Stimulated activated CD4-positive, alpha-beta T cell treated with anti-CD3 and anti-CD28 coated beads, Interleukin-15, amount 100 ng/mL, for 24 hours (primary cell): Measurements from ENCODE around the gene ABHD15.

Source experiments
- DNase-seq: peaks from one replicate; pipeline ENCODE4 v3.0.0-alpha.2; 2020

Gene ABHD15

DNA sequence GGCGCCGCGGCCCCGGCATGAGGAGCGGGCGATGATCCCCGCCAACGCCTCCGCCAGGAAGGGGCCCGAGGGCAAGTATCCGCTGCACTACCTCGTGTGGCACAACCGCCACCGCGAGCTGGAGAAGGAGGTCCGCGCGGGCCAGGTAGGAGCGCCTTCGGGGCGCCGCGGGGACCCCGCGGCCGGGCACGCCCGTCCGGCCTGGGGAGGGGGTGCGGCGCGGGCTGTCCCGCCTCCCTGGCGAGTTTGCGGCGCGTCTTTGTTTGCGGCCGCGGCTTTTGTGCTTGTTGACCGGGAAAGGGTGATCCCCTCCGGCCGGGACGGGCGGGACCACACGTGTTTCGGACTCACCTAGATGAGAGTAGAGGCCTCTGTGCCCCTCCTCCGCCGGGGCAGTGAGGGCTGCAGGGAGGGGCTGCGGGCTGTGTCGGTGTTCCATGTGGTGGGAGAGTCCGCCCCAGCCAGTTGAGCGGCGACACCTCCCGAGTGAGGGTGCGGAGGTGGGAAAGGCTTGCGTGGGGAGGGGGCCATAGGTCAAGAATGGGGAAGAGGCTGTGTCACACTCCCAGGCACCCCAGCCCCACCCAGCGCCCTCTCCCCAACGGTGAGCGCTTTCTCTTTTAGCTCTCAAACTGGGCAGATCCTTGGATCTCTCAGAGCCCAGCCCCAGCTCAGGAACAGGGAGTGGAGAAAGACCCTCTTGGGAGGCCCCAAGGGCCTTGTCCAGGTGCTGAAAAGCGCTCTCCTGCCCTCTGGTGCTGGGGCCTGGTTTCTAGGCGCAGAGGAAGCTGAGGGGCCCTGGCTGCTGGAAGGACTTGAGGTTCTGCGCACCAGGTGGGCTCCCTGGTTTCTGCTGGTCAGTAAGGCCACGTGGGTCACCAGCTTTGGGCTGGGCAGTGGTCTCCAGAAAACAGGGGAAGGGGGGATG is 27.0 kb upstream of the ABHD15 start:
- peak; percentile 58 for DNase-seq

- DNase-seq = peak; percentile 77
Observed at GRCh38 chr17:29592850-29593551, 26.2 kb upstream of the ABHD15 start, which contains the start of gene ANKRD13B. Gene ANKRD13B (plus strand): TSS chr17:29593132. CDS start chr17:29593622, 490 bp downstream.

- DNase-seq = peak; percentile 90
Observed at GRCh38 chr17:29591737-29592608, 25.1 kb upstream of the ABHD15 start.

DNA sequence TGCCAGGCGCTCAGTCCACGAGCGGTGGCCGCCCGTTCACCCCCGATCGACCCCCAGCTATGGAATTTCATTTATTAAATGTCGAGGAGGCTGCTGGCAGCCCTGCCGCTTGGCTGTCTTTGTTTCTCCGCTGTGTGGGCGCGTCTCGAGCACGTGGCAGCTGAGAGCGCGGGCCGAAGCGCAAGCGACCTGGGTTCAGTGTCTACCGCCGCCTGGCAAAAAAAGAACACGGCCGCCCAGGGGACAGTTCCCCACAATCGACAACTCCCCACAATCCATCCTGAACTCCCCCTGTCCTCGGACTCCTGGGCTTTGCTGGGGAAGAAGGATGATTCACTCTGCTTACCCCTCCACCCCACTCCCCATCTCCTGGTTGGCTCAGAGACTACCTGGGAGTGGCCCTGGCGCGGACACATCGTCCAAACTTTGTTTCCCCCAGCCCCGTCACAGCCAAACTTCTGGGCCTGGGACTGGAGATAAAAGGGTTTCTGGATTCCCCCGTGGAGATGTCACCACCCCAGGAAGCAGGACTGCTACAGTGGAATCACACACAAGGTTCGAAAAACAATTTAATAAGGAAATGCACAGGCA is 24.4 kb upstream of the ABHD15 start:
- peak; percentile 69 for DNase-seq

DNA sequence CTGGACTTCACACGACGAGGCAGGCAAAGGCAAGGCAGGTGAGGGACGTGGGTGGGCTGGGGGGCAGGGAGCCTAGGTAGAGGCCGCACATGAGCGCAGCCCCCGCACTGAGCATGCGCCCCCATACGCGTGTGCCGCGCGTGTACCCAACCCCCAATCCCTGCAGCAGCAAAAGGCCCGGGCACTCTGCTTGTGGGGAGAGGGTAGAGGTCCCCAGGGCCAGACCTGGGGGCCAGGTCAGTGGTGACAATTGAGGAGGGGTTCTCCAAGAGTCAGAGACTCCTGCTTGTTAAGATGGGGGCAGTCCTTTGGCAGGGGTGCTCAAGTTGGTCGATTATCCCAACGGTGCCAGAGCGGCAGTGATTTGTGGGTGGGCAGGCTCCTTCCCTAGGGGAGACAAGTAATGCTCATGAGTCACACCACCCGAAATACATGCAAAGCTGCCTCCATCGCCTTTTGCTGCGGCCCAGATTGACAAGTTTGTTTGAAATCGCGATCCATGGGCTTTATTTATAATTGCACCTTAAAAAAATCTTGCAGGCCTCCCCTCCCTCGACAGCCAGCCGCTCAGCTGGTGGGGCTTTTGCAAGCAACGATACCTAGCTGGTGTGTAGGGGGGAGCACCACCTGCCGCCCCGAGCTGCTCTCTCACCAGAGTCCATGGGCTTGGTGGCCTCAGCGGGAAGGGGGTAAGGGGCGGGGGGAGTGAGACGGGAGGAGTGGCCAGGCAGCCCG is 23.7 kb upstream of the ABHD15 start:
- DNase-seq = no peak

GRCh38 chr17:29589524-29590410 is 22.9 kb upstream of the ABHD15 start, which contains the start of gene GIT1:
Gene GIT1 (minus strand): TSS chr17:29589648. CDS start chr17:29589378, 270 bp downstream.
- peak; percentile 89 for DNase-seq

GRCh38 chr17:29588562-29589411 is 21.9 kb upstream of the ABHD15 start:
- peak; percentile 71 for DNase-seq

DNA sequence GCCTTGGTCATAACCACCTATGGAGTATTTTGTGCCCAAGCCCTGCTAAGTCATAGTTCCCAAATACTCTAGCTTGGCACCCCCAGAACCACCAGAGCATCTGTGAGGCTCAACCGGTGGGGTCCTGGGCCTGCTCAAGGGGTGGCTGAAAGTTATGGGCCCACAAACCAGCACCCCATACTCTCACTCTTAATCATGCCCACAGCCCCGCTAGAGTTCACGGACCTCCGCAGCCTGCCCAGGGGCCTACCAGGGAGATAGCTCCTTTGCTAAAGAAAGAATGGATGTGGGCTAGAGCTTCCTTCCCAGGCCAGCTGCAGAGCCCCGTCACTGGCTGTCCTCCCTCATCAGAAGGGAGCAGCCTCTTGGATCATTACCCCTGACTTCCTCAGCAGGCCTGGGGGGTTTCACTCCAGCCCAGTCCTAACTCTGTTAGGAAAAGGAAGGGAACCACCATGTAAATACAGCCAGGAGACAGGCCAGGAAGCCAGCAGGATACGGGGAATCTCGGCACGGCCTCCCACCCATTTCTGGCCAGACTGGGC is 21.3 kb upstream of the ABHD15 start:
- DNase-seq = no peak

GRCh38 chr17:29587591-29587990 is 20.8 kb upstream of the ABHD15 start:
- DNase-seq = no peak

DNA sequence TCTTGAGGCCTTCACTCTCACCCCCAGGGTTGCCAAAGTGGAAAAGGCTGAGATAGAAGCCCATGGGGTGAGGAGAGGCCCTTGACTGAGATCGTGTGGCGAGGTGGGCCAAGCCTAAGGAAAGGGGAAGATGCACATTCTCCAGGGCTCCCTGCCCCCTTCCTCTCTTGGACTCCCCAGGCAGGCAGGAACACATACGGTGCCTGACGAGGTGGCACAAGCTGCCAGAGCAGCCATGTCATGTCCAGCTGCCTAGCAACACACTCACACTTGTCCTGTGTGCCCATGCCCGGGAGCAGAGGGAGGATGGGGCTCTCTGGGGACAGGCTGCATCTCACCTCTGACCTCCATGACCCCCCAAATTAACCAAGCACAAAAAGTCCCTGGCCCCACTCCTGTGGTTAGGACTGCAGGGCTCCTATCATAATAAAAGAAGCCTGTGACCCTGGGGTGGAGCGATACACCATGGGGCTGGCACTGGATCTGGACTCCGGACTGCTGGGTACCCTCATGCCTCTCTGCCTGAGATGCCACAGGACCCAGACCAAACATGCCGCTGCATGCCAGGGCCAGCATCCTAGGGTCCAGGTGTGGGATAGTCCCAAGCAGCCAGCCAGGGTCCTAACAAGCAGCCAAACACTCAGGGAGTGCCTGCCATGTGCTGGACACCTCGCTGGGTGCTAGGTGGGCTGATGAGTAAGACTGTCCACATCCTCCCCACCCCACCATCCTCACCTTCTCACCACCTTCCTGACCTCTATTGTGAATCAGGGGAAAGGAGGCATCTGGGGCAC is 20.0 kb upstream of the ABHD15 start:
- DNase-seq = no peak

GRCh38 chr17:29585080-29585751 is 18.4 kb upstream of the ABHD15 start:
- no peak for DNase-seq

DNA sequence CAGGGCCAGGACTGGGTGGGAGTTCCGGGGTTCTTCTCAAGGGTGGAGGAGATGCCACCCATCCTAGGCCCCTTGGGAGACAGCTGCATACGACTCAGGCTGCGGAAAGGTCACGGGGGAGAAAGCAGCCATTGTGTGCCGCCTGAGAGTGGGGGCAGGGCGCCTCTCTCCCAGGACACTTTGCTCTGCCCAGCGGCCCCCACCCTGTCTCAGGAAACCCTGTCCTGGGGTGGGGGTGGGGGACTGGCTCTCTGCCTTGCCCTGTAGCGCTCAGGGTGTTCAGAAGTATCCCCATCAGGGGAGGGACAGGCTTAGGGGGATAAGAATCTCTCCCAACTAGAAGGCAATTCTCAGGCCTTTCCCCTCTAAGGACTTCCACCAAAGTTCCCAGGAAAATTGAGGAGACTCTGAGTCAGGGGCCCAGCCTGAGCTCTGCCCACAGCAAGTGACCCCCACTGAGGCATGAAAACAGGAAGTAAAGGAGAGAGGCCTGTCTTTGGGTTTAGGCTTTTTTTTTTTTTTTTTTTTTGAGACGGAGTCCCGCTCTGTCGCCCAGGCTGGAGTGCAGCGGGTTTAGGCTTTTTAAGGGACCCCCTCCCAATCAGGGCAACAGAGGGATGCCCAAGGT is 17.7 kb upstream of the ABHD15 start:
- DNase-seq = no peak

DNA sequence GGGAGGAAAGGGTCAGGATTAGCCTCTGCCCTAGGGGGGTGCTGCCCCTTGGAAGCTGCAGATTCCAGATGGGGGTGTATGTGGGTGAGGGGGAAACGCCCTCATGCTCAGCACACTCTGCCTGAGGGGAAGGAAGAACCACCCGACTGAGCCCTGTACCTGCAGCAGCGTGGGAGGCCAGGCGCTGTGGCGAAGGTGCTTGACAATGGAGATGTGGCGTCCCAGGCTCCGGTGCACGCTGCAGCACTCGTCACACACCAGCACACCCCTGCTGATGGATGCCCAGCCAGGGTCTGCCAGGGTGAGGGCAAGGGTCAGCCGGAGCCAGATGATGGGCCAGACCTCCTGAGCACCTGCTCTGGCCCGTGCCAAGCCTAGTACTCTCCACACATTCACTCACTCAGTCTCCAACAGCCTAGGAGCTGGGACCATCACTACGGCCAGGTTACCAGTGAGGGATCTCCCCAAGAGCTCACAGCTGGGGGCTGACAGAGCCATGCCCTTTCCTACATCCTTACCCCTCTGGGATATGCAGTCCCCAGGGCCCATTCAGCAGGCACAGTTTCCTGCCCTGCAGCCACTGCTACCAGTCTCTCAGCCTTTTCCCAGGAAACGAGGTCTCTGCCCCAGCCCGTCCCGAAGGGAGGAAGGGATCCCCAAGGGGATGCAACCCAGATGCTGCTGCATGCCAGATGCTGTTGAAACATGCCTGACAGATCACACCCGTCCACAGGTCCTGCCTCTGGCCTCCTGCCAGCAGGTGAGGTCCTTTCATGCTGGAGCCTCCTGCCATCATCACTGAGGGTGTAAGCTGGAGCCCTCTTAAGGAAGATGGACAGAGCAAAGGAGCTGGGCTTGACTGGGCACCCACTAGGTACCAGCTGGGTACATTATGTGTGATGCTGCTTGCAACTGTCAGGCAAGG is 16.7 kb upstream of the ABHD15 start:
- DNase-seq = no peak

GRCh38 chr17:29582772-29583171 is 15.9 kb upstream of the ABHD15 start:
- DNase-seq = no peak

- DNase-seq = no peak
Observed at GRCh38 chr17:29582254-29582765, 15.5 kb upstream of the ABHD15 start.
